Activated CD4-positive, alpha-beta T cell treated with anti-CD3 and anti-CD28 coated beads for 36 hours (primary cell): ENCODE measurements around the gene CCPG1. TPM values are rescaled to one million over a fixed set of nuclear protein-coding genes. Genes with fewer than 3 reads are reported as not detected.

Experiments
- ATAC-seq: fragments of 200-7000 bp; cut with Tn5 transposase; one replicate; pipeline ENCODE4 v1.10.0; 2021; ENCODE audit warnings: mild to moderate bottlenecking, moderate library complexity
- CTCF ChIA-PET: fragments of 350-600 bp; sonication (Branson Sonifier 250); formaldehyde crosslinking; loops from one replicate; lab custom pipeline; 2021; ENCODE audit warnings: antibody characterized with exemption; lab: Charles Lee
- POLR2A ChIA-PET: fragments of 350-600 bp; sonication (Branson Sonifier 250); formaldehyde crosslinking; loops from one replicate; lab custom pipeline; 2021; ENCODE audit warnings: antibody characterized with exemption, inconsistent platforms; lab: Charles Lee
- DNase-seq: peaks from one replicate; pipeline ENCODE4 v3.0.0-alpha.2; 2020
- H3K27ac Mint-ChIP-seq: one replicate; pipeline ENCODE4 v1.8.0; 2021; ENCODE audit warnings: mixed read lengths
- H3K27me3 Mint-ChIP-seq: one replicate; pipeline ENCODE4 v1.8.0; 2021; ENCODE audit warnings: mixed read lengths
- H3K36me3 Mint-ChIP-seq: one replicate; pipeline ENCODE4 v1.8.0; 2021; ENCODE audit warnings: low read depth, mixed read lengths
- H3K4me1 Mint-ChIP-seq: one replicate; pipeline ENCODE4 v1.8.0; 2021; ENCODE audit warnings: mixed read lengths
- H3K4me3 Mint-ChIP-seq: one replicate; pipeline ENCODE4 v1.8.0; 2021; ENCODE audit warnings: mild to moderate bottlenecking, moderate library complexity, mixed read lengths
- H3K9me3 Mint-ChIP-seq: one replicate; pipeline ENCODE4 v1.8.0; 2021; ENCODE audit warnings: low read depth, mixed read lengths
- intact Hi-C, 2 experiments: fragments of 100-400 bp; cut with DNase I in 1 of 2; cut with micrococcal nuclease in 1 of 2; formaldehyde crosslinking; loops; one replicate each; pipeline versions ENCODE4 v1.14.2 to v1.15.1; 2022 to 2024; cut with DNase I, micrococcal nuclease
- total RNA-seq, 2 experiments: library from RNA; stranded (reverse); gene quantifications; one replicate each; pipeline ENCODE4 v1.2.3, GENCODE V29; 2021

Gene CCPG1
- total RNA-seq, 2 experiments from 2014 or later = 11.3 to 12.2 TPM

GRCh38 chr15:55349282-55349681 lies 58.9 kb downstream of the CCPG1 start:
- no peaks in the 10 kb centered on the region for H3K9me3 Mint-ChIP-seq
- intact Hi-C loops = no loop called here
- DNase-seq (no peak), ATAC-seq (no peak)
- H3K27ac Mint-ChIP-seq = no peak overlapping the region
- POLR2A ChIA-PET = no interaction called here
- H3K27me3 Mint-ChIP-seq = no peaks in the 10 kb centered on the region
- CTCF ChIA-PET = no interaction called here
- no peaks in the 10 kb centered on the region for H3K4me1 Mint-ChIP-seq
- H3K4me3 Mint-ChIP-seq = no peak overlapping the region
- H3K36me3 Mint-ChIP-seq = peaks cover 31% of the 10 kb centered on the region

GRCh38 chr15:55348281-55348778 lies 59.8 kb downstream of the CCPG1 start:
- POLR2A ChIA-PET = no interaction called here
- no peak for DNase-seq
- intact Hi-C loops = no loop called here
- CTCF ChIA-PET = no interaction called here
- no peak overlapping the region for H3K4me3 Mint-ChIP-seq
- no peaks in the 10 kb centered on the region for H3K27me3 Mint-ChIP-seq
- H3K36me3 Mint-ChIP-seq = peaks cover 39% of the 10 kb centered on the region
- no peak for ATAC-seq
- peak overlapping the region; percentile 31 for H3K27ac Mint-ChIP-seq
- H3K4me1 Mint-ChIP-seq = no peaks in the 10 kb centered on the region
- no peaks in the 10 kb centered on the region for H3K9me3 Mint-ChIP-seq

DNA sequence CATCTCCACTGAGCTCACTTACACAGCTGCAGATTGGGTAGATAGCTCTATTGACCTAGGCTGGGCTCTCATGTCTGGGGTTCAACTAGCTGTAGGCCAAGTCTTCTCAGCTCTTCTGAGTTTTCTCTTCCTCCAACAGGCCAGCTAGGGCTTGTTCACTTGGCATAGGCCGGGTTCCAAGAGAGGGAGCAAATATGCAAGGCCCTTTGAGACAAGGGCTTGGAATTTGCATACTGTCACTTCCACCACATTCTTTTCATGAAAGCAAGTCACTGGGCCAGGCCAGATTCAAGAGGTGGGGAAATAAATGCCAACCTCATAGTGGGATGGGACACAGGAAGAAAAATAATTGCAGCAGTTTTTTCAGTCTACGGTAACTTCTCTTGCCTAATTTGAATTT lies 64.0 kb downstream of the CCPG1 start:
- POLR2A ChIA-PET = no interaction called here

DNA sequence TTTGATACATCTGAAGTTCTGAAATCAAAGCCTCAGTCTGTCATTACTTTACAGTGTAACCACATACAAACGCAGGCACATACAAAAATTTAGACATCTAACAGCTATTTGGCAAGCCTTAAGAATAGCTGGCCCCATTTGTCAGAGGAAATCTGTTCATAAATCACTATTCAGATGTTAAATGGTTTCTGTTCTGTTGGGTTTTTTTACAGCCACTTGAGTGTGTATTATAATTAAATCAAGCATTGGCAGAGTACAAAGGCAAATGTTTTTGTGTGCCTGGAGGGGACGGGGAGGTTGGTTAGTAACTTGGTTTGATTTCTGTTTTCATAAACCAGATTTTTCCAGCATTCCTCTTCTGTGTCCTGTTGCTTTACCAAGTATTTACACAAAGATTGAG lies 65.0 kb downstream of the CCPG1 start:
- H3K36me3 Mint-ChIP-seq = peaks cover 32% of the 10 kb centered on the region
- ATAC-seq (no peak), DNase-seq (no peak)
- no peak overlapping the region for H3K27ac Mint-ChIP-seq
- no peak overlapping the region for H3K4me3 Mint-ChIP-seq
- H3K9me3 Mint-ChIP-seq = no peaks in the 10 kb centered on the region
- intact Hi-C loops = no loop called here
- H3K27me3 Mint-ChIP-seq = no peaks in the 10 kb centered on the region
- ChIA-PET POLR2A (no interaction called here), CTCF (no interaction called here)
- no peaks in the 10 kb centered on the region for H3K4me1 Mint-ChIP-seq

More for the DNA sequence above, 64.0 kb downstream of the CCPG1 start:
- peaks cover 35% of the 10 kb centered on the region for H3K36me3 Mint-ChIP-seq
- no peaks in the 10 kb centered on the region for H3K27me3 Mint-ChIP-seq
- no peak for DNase-seq
- CTCF ChIA-PET = interaction anchor here (1.2 to 1.3 kb wide), 2 partner anchors 95 to 147 kb away, joined by 3 to 5 read pairs; partner anchors contain the start of gene RSL24D1
- ATAC-seq = no peak
- H3K9me3 Mint-ChIP-seq = no peaks in the 10 kb centered on the region
- H3K4me1 Mint-ChIP-seq = no peaks in the 10 kb centered on the region
- intact Hi-C loops = no loop called here
- H3K4me3 Mint-ChIP-seq = no peak overlapping the region
- H3K27ac Mint-ChIP-seq = peak overlapping the region; percentile 10

- ChIA-PET POLR2A (no interaction called here), CTCF (no interaction called here)
- no peak overlapping the region for H3K4me3 Mint-ChIP-seq
- no peaks in the 10 kb centered on the region for H3K9me3 Mint-ChIP-seq
- intact Hi-C loops = no loop called here
- H3K36me3 Mint-ChIP-seq = peaks cover 17% of the 10 kb centered on the region
- H3K27me3 Mint-ChIP-seq = no peaks in the 10 kb centered on the region
- DNase-seq (no peak), ATAC-seq (no peak)
- no peaks in the 10 kb centered on the region for H3K4me1 Mint-ChIP-seq
- H3K27ac Mint-ChIP-seq = no peak overlapping the region
Observed at GRCh38 chr15:55337160-55337559, 71.0 kb downstream of the CCPG1 start.

DNA sequence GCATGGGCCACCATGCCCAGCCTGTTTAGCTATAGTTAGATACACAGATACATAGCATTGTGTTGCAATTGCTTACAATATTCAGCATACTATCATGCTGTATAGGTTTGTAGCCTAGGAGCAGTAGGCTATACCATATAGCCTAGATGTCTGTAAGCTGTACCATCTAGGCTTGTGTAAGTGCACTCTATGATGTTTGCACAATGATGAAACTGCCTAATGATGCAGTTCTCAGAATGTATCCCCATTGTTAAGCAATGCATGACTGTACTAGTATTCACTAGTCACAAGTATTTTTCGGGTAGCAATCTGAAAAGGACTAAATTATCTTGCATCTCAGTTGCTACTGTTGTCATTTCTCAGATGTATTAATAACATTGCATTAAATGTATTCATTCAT lies 73.2 kb downstream of the CCPG1 start:
- CTCF ChIA-PET = interaction anchor here (1.6 kb wide), 1 partner anchor 73 kb away, joined by 3 read pairs; the partner anchor contains the start of genes CCPG1 and PIERCE2

DNA sequence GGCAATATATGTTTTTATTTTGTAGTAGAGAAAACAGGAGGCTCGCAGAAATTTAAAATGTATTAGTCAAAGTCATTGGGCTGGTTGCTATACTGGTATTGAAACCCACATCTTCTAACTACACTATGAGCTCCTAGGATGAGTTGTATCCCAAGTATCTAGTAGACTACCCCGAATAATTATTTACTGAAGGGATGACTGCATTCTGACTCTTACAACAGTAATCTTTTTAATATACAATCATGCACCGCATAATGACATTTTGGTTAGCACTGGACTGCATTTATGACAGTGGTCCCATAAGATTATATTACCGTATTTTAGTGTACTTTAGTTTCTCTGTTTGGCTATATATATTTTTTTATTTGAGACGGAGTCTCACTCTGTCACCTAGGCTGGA lies 73.8 kb downstream of the CCPG1 start:
- DNase-seq (no peak), ATAC-seq (no peak)
- Mint-ChIP-seq H3K9me3 (no peaks in the 10 kb centered on the region), H3K27me3 (no peaks in the 10 kb centered on the region), H3K36me3 (peaks cover 19% of the 10 kb centered on the region), H3K27ac (no peak overlapping the region), H3K4me3 (no peak overlapping the region), H3K4me1 (no peaks in the 10 kb centered on the region)
- ChIA-PET POLR2A (no interaction called here), CTCF (interaction anchor here (1.6 kb wide), 1 partner anchor 74 kb away, joined by 3 read pairs; the partner anchor contains the start of genes CCPG1 and PIERCE2)
- intact Hi-C loops = no loop called here

More for the DNA sequence above, 73.2 kb downstream of the CCPG1 start:
- no peaks in the 10 kb centered on the region for H3K27me3 Mint-ChIP-seq
- H3K4me3 Mint-ChIP-seq = no peak overlapping the region
- POLR2A ChIA-PET = no interaction called here
- no peak for DNase-seq
- H3K4me1 Mint-ChIP-seq = no peaks in the 10 kb centered on the region
- H3K9me3 Mint-ChIP-seq = no peaks in the 10 kb centered on the region
- ATAC-seq = no peak
- peaks cover 23% of the 10 kb centered on the region for H3K36me3 Mint-ChIP-seq
- intact Hi-C loops = no loop called here
- no peak overlapping the region for H3K27ac Mint-ChIP-seq

DNA sequence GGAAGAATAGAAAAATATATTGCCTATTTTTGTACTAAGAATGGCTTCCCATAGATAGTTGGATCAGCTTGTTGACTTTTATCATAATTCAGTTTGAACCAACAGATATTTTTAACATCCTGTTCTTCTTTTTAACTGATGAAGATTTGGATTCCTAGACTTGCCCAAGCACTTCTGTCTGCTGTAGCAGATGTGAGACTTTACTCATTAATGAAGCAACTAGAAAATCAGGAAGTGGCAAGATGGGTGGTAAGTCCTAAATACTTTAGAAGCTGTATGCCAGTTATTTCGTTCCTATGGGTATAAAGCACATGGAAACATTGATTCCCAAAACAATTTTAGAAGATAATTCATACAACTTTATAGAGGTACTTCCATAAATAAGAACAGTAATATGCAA lies 80.8 kb downstream of the CCPG1 start:
- ATAC-seq (no peak), DNase-seq (no peak)
- H3K4me1 Mint-ChIP-seq = peaks cover 6% of the 10 kb centered on the region
- intact Hi-C loops = no loop called here
- H3K9me3 Mint-ChIP-seq = no peaks in the 10 kb centered on the region
- H3K36me3 Mint-ChIP-seq = peaks cover 12% of the 10 kb centered on the region
- no peak overlapping the region for H3K27ac Mint-ChIP-seq
- H3K27me3 Mint-ChIP-seq = no peaks in the 10 kb centered on the region
- POLR2A ChIA-PET = no interaction called here
- CTCF ChIA-PET = no interaction called here
- H3K4me3 Mint-ChIP-seq = no peak overlapping the region

- intact Hi-C loops = no loop called here
- no peak overlapping the region for H3K27ac Mint-ChIP-seq
- no peaks in the 10 kb centered on the region for H3K9me3 Mint-ChIP-seq
- ATAC-seq (no peak), DNase-seq (no peak)
- no peak overlapping the region for H3K4me3 Mint-ChIP-seq
- no peaks in the 10 kb centered on the region for H3K27me3 Mint-ChIP-seq
- ChIA-PET CTCF (no interaction called here), POLR2A (interaction anchor here (0.5 kb wide), 1 partner anchor 34 kb away, joined by 3 read pairs; no protein-coding TSS in a partner anchor)
- peaks cover 25% of the 10 kb centered on the region for H3K4me1 Mint-ChIP-seq
- H3K36me3 Mint-ChIP-seq = peaks cover 15% of the 10 kb centered on the region
Observed at GRCh38 chr15:55322467-55322866, 85.7 kb downstream of the CCPG1 start.

DNA sequence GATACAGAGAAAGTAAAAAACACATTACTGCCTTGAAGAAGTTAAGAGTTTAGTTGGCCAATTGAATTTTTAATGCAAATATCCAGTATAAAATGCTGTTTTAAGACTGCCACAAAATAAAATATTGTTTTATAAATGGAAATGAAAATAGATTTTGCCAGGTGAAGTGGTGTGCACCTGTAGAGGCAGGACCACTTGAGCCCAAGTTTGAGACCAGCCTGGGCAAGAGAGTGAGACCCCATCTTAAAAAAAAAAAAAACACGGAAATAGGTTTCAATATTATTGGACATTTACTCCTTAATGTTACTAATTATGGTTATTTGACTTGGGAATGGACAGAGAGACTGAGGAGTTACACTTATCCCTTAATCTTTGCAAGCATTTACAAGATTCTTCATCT lies 87.2 kb downstream of the CCPG1 start:
- Mint-ChIP-seq H3K36me3 (peaks cover 18% of the 10 kb centered on the region), H3K4me1 (peaks cover 37% of the 10 kb centered on the region), H3K9me3 (no peaks in the 10 kb centered on the region), H3K27me3 (no peaks in the 10 kb centered on the region), H3K27ac (no peak overlapping the region), H3K4me3 (no peak overlapping the region)
- DNase-seq (no peak), ATAC-seq (no peak)
- ChIA-PET POLR2A (no interaction called here), CTCF (no interaction called here)
- intact Hi-C loops = no loop called here

DNA sequence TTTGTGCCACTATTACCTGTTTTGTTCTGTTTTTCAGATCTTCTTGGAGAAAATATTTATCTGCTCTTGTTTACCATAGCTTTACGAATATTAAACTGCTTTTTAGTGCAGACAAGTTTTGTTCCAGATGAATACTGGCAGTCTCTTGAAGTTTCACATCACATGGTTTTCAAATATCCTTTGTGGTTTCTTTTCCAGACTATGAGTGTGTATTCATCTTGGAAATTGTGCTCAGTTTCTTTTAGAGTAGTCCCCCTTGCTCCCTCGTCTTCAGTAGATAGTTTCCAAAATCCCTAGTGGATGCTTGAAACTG lies 88.0 kb downstream of the CCPG1 start:
- peaks cover 24% of the 10 kb centered on the region for H3K36me3 Mint-ChIP-seq
- POLR2A ChIA-PET = no interaction called here
- no peaks in the 10 kb centered on the region for H3K9me3 Mint-ChIP-seq
- no peak for DNase-seq
- no peak for ATAC-seq
- intact Hi-C loops = no loop called here
- H3K4me3 Mint-ChIP-seq = peak overlapping the region; percentile 97
- CTCF ChIA-PET = interaction anchor here (1.8 to 2.7 kb wide), 2 partner anchors 88 to 123 kb away, joined by 11 to 12 read pairs; partner anchors contain the start of genes CCPG1, PIERCE2 and RSL24D1
- H3K27ac Mint-ChIP-seq = peak overlapping the region; percentile 65
- no peaks in the 10 kb centered on the region for H3K27me3 Mint-ChIP-seq
- H3K4me1 Mint-ChIP-seq = peaks cover 43% of the 10 kb centered on the region

DNA sequence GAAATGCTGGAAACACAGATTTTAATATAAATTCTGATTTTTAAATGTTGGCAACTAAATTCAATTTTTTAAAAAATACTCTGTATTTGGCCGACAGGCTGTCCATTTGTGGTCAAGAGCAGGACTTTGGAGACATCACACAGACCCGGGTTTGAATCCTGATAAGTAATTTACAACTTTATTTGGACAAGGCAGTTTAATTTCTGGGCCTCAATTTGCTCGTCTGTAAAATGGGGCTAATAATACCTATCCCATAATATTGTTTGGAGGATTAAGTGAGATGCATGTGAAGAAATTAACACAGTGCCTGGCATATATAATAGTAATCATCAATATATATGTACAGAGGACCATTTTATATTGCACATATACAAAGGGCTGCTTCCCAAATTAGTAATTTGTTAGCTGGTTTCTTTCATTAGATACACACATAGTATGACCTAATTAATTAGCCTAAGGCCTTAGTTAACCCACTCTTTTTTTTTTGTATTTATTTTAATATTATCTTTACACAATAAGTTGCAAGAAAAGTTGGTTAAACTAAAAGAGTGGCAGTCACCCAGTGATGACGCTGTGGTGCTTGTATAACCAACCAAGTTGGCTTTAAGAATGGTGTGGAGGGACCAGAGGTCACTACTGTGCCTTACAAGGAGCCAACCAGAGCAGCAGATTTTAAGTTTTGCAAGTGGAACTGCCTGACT lies 88.5 kb downstream of the CCPG1 start:
- no peak for ATAC-seq
- Mint-ChIP-seq H3K36me3 (peaks cover 22% of the 10 kb centered on the region), H3K9me3 (no peaks in the 10 kb centered on the region), H3K4me1 (peaks cover 48% of the 10 kb centered on the region), H3K4me3 (peak overlapping the region; percentile 97), H3K27ac (peak overlapping the region; percentile 99), H3K27me3 (no peaks in the 10 kb centered on the region)
- DNase-seq = peak; percentile 16
- intact Hi-C loops = loop anchor here (1.0 to 2.0 kb wide), 4 partner anchors 30 to 122 kb away; partner anchors contain the start of genes CCPG1 (in 2 of the 2), PIERCE2 (in 2 of the 2) and RAB27A (in 1 of the 2)
- POLR2A ChIA-PET = interaction anchor here (0.6 to 1.3 kb wide), 4 partner anchors 38 to 120 kb away, joined by 3 read pairs; no protein-coding TSS in a partner anchor
- CTCF ChIA-PET = interaction anchor here (1.0 to 2.7 kb wide), 6 partner anchors 29 to 123 kb away, joined by 3 to 12 read pairs (median 3); partner anchors contain the start of genes CCPG1, PIERCE2 and RSL24D1
